Skeletal muscle satellite cell (primary cell): ENCODE measurements around the gene PLCB4.
A peak's percentile ranks its signal among the peaks of the same experiment; 100 is the strongest.

Source experiments
- H3K27me3 ChIP-seq: 2 replicates; pipeline ENCODE4 v1.7.0; 2013; ENCODE audit warnings: low read length; ENCODE audit not compliant: control insufficient read depth, insufficient read depth
- H3K36me3 ChIP-seq: 2 replicates; pipeline ENCODE4 v1.7.0; 2013; ENCODE audit warnings: mild to moderate bottlenecking, control low read depth, low read length; ENCODE audit not compliant: insufficient read depth
- H3K4me1 ChIP-seq: 2 replicates; pipeline ENCODE4 v1.7.0; 2013; ENCODE audit warnings: low read length; ENCODE audit not compliant: control insufficient read depth, insufficient read depth
- H3K4me2 ChIP-seq: 2 replicates; pipeline ENCODE4 v1.7.0; 2013; ENCODE audit warnings: mild to moderate bottlenecking, low read length
- H3K4me3 ChIP-seq: 2 replicates; pipeline ENCODE4 v1.7.0; 2013; ENCODE audit warnings: low read length
- H3K9ac ChIP-seq: 2 replicates; pipeline ENCODE4 v1.7.0; 2013; ENCODE audit warnings: mild to moderate bottlenecking, low read depth, low read length, moderate library complexity
- H3K9me3 ChIP-seq: replicated peaks from 2 replicates; pipeline ENCODE4 v1.7.0; 2013; ENCODE audit warnings: mild to moderate bottlenecking, control low read depth, low read length

The PLCB4 gene

GRCh38 chr20:9444921-9445320 is 376.0 kb downstream of the PLCB4 start:
- Histone ChIP-seq H3K9me3 (no peaks in the 10 kb centered on the region), H3K9ac (no peak overlapping the region), H3K4me2 (no peak overlapping the region), H3K27me3 (no peaks in the 10 kb centered on the region), H3K36me3 (peaks cover 8% of the 10 kb centered on the region), H3K4me3 (no peak overlapping the region), H3K4me1 (no peaks in the 10 kb centered on the region)

GRCh38 chr20:9447182-9447581 is 378.3 kb downstream of the PLCB4 start:
- H3K4me2 ChIP-seq = no peak overlapping the region
- H3K4me3 ChIP-seq = no peak overlapping the region
- peaks cover 8% of the 10 kb centered on the region for H3K36me3 ChIP-seq
- H3K9ac ChIP-seq = no peak overlapping the region
- H3K9me3 ChIP-seq = no peaks in the 10 kb centered on the region
- H3K4me1 ChIP-seq = no peaks in the 10 kb centered on the region
- H3K27me3 ChIP-seq = no peaks in the 10 kb centered on the region

GRCh38 chr20:9453201-9453600 is 384.3 kb downstream of the PLCB4 start:
- H3K4me2 ChIP-seq = no peak overlapping the region

GRCh38 chr20:9454791-9455190 is 385.9 kb downstream of the PLCB4 start:
- no peaks in the 10 kb centered on the region for H3K9me3 ChIP-seq

More at GRCh38 chr20:9453201-9453600, 384.3 kb downstream of the PLCB4 start:
- Histone ChIP-seq H3K36me3 (no peaks in the 10 kb centered on the region), H3K27me3 (no peaks in the 10 kb centered on the region), H3K4me3 (no peak overlapping the region), H3K9ac (no peak overlapping the region), H3K4me1 (peaks cover 13% of the 10 kb centered on the region), H3K9me3 (no peaks in the 10 kb centered on the region)

GRCh38 chr20:9457136-9457535 is 388.2 kb downstream of the PLCB4 start:
- Histone ChIP-seq H3K9me3 (no peaks in the 10 kb centered on the region), H3K4me2 (no peak overlapping the region), H3K36me3 (no peaks in the 10 kb centered on the region)

More at GRCh38 chr20:9454791-9455190, 385.9 kb downstream of the PLCB4 start:
- Histone ChIP-seq H3K4me1 (peaks cover 20% of the 10 kb centered on the region), H3K4me2 (no peak overlapping the region), H3K9ac (peak overlapping the region; percentile 24), H3K27me3 (no peaks in the 10 kb centered on the region), H3K4me3 (no peak overlapping the region), H3K36me3 (no peaks in the 10 kb centered on the region)

GRCh38 chr20:9458138-9458796 is 389.4 kb downstream of the PLCB4 start:
- no peak overlapping the region for H3K4me2 ChIP-seq
- no peaks in the 10 kb centered on the region for H3K27me3 ChIP-seq
- H3K4me1 ChIP-seq = peaks cover 37% of the 10 kb centered on the region
- H3K36me3 ChIP-seq = no peaks in the 10 kb centered on the region
- no peaks in the 10 kb centered on the region for H3K9me3 ChIP-seq
- no peak overlapping the region for H3K9ac ChIP-seq
- no peak overlapping the region for H3K4me3 ChIP-seq

More at GRCh38 chr20:9457136-9457535, 388.2 kb downstream of the PLCB4 start:
- Histone ChIP-seq H3K4me1 (peaks cover 37% of the 10 kb centered on the region), H3K9ac (no peak overlapping the region), H3K27me3 (no peaks in the 10 kb centered on the region), H3K4me3 (no peak overlapping the region)

GRCh38 chr20:9460518-9460917 is 391.6 kb downstream of the PLCB4 start:
- Histone ChIP-seq H3K4me1 (peaks cover 30% of the 10 kb centered on the region), H3K9me3 (no peaks in the 10 kb centered on the region), H3K27me3 (no peaks in the 10 kb centered on the region), H3K36me3 (no peaks in the 10 kb centered on the region), H3K4me3 (peak overlapping the region; percentile 24), H3K4me2 (peak overlapping the region; percentile 60), H3K9ac (peak overlapping the region; percentile 49)

GRCh38 chr20:9467995-9468394 is 399.1 kb downstream of the PLCB4 start:
- no peak overlapping the region for H3K4me2 ChIP-seq
- H3K4me1 ChIP-seq = no peaks in the 10 kb centered on the region
- H3K27me3 ChIP-seq = no peaks in the 10 kb centered on the region
- no peaks in the 10 kb centered on the region for H3K36me3 ChIP-seq
- H3K4me3 ChIP-seq = no peak overlapping the region
- H3K9ac ChIP-seq = no peak overlapping the region
- no peaks in the 10 kb centered on the region for H3K9me3 ChIP-seq

- no peaks in the 10 kb centered on the region for H3K27me3 ChIP-seq
- H3K4me3 ChIP-seq = no peak overlapping the region
- H3K4me2 ChIP-seq = no peak overlapping the region
- no peak overlapping the region for H3K9ac ChIP-seq
- H3K36me3 ChIP-seq = no peaks in the 10 kb centered on the region
- H3K4me1 ChIP-seq = peaks cover 9% of the 10 kb centered on the region
- no peaks in the 10 kb centered on the region for H3K9me3 ChIP-seq
Observed at GRCh38 chr20:9474835-9475415, 406.0 kb downstream of the PLCB4 start.

- no peaks in the 10 kb centered on the region for H3K27me3 ChIP-seq
- H3K36me3 ChIP-seq = no peaks in the 10 kb centered on the region
- no peak overlapping the region for H3K9ac ChIP-seq
- peaks cover 9% of the 10 kb centered on the region for H3K4me1 ChIP-seq
- H3K4me2 ChIP-seq = no peak overlapping the region
- no peak overlapping the region for H3K4me3 ChIP-seq
- no peaks in the 10 kb centered on the region for H3K9me3 ChIP-seq
Observed at GRCh38 chr20:9475456-9475855, 406.6 kb downstream of the PLCB4 start.

- no peak overlapping the region for H3K4me3 ChIP-seq
- no peaks in the 10 kb centered on the region for H3K27me3 ChIP-seq
- H3K9me3 ChIP-seq = no peaks in the 10 kb centered on the region
- no peak overlapping the region for H3K9ac ChIP-seq
- H3K36me3 ChIP-seq = no peaks in the 10 kb centered on the region
- peaks cover 9% of the 10 kb centered on the region for H3K4me1 ChIP-seq
- H3K4me2 ChIP-seq = no peak overlapping the region
Observed at GRCh38 chr20:9476174-9476573, 407.3 kb downstream of the PLCB4 start.

GRCh38 chr20:9476637-9477036 is 407.8 kb downstream of the PLCB4 start:
- no peak overlapping the region for H3K4me2 ChIP-seq
- no peak overlapping the region for H3K4me3 ChIP-seq
- H3K9ac ChIP-seq = no peak overlapping the region
- H3K36me3 ChIP-seq = no peaks in the 10 kb centered on the region
- peaks cover 9% of the 10 kb centered on the region for H3K4me1 ChIP-seq
- H3K9me3 ChIP-seq = no peaks in the 10 kb centered on the region
- no peaks in the 10 kb centered on the region for H3K27me3 ChIP-seq
